Choroid plexus epithelial cell (primary cell): ENCODE results near the gene STK33.

Source experiments
- DNase-seq: peaks from one replicate; pipeline ENCODE4 v3.0.0-alpha.2; 2010; ENCODE audit warnings: low read depth
- H3K4me3 ChIP-seq: 2 replicates; pipeline ENCODE4 v1.5.1; 2011; ENCODE audit warnings: low read depth, mild to moderate bottlenecking, control low read depth, low read length, moderate library complexity
- TF ChIP-seq, protein P1 (sequence below): conservative IDR thresholded peaks from 2 replicates; pipeline ENCODE4 v1.5.1; 2011; ENCODE audit warnings: low read depth, mild to moderate bottlenecking, control low read depth, inconsistent platforms, low read length, moderate library complexity

STK33 gene

GRCh38 chr11:8615291-8616032 is 21.4 kb upstream of the STK33 start:
- TF ChIP-seq, protein P1, sequence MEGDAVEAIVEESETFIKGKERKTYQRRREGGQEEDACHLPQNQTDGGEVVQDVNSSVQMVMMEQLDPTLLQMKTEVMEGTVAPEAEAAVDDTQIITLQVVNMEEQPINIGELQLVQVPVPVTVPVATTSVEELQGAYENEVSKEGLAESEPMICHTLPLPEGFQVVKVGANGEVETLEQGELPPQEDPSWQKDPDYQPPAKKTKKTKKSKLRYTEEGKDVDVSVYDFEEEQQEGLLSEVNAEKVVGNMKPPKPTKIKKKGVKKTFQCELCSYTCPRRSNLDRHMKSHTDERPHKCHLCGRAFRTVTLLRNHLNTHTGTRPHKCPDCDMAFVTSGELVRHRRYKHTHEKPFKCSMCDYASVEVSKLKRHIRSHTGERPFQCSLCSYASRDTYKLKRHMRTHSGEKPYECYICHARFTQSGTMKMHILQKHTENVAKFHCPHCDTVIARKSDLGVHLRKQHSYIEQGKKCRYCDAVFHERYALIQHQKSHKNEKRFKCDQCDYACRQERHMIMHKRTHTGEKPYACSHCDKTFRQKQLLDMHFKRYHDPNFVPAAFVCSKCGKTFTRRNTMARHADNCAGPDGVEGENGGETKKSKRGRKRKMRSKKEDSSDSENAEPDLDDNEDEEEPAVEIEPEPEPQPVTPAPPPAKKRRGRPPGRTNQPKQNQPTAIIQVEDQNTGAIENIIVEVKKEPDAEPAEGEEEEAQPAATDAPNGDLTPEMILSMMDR: no peak
- DNase-seq: no peak
- no peak overlapping the region for H3K4me3 ChIP-seq

DNA sequence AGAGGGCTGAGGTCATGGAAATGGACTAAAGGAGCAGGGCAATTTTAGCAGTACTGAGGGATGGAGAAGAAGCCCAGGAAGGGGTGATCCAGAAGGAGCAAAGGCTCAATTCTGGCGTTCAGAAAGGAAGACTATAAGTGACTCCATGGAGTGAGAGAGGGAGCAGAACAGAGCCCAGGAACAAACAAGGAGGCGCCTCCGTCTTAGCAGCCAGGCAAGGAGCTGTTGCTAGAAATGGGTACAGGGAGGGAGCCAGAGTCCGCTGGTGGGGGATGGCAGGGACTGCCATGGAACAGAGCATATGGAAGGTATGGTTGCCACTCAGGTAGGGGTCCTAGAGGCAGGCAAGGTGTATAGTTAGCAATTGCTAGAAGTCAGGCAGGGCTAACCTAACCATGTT is 20.5 kb upstream of the STK33 start:
- TF ChIP-seq, protein P1: no peak
- DNase-seq: no peak
- H3K4me3 ChIP-seq: no peak overlapping the region

GRCh38 chr11:8613036-8613435 is 19.0 kb upstream of the STK33 start:
- H3K4me3 ChIP-seq: no peak overlapping the region
- TF ChIP-seq, protein P1: no peak
- no peak for DNase-seq

- TF ChIP-seq, protein P1: no peak
- H3K4me3 ChIP-seq: no peak overlapping the region
- DNase-seq: no peak
Observed at GRCh38 chr11:8612522-8612921, 18.5 kb upstream of the STK33 start.

DNA sequence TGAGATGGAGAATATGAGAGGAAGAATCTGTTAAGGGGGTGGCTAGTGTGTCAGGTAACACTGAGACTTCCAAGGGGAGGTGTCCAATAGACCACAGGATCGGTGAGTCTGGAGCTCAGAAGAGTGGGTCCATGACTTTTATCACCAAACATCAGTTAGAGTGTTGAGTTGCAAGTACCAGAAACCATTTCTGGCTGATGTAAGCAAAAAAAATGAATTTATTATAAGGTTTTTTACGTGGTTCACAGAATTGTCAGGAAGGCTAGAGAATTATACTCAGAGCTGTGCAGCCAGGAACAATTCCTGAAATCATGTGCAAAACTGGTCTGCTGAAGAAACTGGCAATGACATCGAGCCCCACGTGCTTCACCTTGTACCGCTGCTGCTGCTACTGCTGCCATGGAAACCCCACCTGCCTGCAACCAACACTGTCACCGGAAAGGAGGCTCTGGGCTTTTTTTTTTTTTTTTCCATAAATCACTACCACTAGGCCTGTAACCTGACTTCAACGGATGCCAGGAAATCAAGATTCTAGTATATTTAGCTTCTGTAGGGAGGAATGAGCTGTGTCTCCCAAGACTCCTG is 16.6 kb upstream of the STK33 start:
- DNase-seq: peak; percentile 65
- no peak overlapping the region for H3K4me3 ChIP-seq
- TF ChIP-seq, protein P1: no peak

DNA sequence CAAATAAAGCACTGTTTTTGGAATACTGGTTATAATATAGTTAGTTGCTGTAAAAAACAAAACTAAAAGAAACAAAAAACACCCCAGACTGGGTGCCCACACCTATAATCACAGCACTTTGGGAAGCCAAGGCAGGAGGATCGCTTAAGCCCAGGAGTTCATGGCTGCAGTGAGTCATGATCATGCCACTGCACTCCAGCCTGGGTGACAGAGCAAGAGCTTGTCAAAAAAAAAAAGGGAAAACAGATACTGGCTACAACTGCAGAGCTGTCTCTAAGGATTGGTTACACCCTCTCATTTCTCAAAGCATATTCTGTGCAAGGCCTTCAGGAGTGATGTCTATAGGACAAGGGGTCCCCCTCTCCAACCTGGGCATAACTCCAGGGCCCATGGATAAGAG is 14.6 kb upstream of the STK33 start:
- DNase-seq: peak; percentile 51
- no peak overlapping the region for H3K4me3 ChIP-seq
- TF ChIP-seq, protein P1: no peak

GRCh38 chr11:8605971-8606563 is 12.0 kb upstream of the STK33 start:
- H3K4me3 ChIP-seq: no peak overlapping the region
- DNase-seq: no peak
- TF ChIP-seq, protein P1: no peak
